GM21619 (cell line): ENCODE data around the gene KCNJ16.

Experiments used
- ATAC-seq: cut with Tn5 transposase; IDR thresholded peaks from one replicate; pipeline ENCODE4 v1.9.1; 2021; ENCODE audit not compliant: unreplicated experiment

Gene KCNJ16

DNA sequence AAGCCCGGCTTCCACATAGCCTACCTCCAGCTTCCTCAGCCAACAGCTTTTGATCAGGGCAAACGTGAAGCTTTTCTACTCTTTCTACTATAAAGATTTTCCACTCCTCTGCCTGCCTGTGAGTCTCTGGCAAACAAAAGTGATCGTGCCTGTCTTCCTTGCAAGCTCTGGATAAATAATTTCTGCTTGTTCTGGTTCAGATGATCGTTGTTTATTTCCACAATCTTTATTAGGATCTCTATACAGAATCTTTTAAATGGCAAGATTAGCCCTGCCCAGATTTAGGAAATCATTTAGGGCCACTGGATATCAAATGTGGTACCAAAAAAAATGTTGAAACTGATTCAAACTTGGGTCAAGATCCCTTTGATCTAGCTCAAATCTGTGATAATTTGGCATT is 20.4 kb downstream of the KCNJ16 start:
- no peak for ATAC-seq

DNA sequence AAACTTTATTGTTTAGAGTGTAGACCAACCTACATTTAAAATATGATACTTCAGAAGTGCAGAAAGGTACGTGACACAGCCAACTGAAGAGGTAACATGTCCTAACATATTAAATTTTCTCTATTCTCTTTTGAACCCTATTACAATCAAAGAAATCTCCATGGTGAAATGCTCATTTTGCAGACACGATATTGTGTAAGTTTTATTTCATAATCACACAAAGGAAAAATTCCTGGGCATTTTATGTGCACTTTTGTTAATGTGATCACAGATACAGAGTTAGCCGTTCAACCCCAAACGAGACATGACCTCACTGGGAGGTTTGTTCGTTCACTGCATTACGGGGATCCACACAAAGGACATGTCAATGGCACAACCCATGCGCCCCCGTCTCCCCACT is 21.8 kb downstream of the KCNJ16 start:
- ATAC-seq, result no peak

DNA sequence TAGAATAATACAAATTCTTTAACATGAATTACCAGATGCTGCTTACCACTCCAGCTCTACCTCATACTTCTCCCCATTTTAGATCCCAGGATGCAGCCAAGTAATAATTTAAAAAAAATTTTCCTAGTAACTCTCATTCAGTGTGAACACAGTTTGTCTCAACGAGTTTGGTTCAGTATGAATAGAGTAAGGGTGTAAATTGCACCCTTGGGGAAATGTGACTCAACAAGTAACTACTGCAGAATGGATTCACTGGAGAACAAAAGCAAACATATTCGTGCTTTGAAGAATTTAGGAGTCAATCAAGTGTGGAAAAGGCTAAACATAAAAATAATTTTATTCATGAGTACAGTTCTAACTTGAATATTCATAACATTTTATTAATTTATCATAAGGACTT is 23.0 kb downstream of the KCNJ16 start:
- ATAC-seq, result no peak

DNA sequence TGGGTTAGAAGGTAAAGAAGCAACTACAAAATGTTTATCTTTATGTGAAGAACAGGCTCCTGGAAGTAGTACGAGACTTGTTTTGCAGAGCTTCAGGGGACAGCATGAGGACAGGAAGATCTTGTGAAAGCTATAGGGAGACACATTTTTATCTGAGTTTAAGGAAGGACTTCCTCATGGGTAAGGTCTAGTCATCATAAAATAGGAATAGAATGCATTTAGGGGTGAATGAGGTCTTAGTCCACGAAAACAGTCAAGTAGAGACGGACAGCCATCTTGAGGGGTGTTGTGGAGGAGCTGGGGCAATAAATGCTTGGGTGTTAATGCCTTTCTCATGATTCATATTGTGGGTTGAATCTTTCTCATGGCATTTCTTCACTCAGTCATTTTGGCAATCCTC is 24.3 kb downstream of the KCNJ16 start:
- no peak for ATAC-seq

DNA sequence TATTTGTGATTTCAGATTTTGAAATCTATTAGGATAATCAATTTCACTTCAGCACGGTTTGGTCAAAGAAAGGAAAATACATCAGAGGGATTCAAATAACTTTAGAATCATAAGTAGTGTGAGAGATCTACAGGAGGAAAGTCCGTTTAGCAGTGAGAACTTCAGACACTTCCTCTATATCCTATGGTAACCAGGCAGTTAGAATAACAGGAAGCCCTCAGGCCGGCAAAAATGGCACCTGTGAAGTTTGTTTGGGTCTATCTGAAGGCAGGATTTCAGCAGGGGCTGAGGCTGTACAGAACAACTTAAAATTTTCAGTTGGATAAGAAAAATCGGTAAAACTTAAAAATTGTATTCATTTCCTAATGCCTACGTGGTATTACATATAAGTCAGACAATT is 24.9 kb downstream of the KCNJ16 start:
- no peak for ATAC-seq

DNA sequence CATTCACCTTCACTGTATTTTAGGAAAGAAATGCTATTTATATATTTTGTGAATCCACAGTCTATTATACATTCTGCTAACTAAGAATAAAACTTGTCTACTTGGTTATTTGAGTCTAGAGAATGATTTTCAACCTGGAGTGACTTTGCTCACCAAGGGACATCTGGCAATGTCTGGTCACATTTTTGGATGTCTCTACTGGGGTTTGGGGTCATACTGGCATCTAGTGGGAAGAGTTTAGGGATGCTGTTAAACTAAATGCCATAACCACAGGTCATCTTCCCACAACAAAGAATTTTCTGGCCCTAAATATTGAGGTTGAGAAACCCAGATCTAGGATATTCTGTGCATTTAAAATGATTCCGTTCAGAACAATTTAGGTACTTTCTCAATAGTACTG is 26.0 kb downstream of the KCNJ16 start:
- no peak for ATAC-seq

DNA sequence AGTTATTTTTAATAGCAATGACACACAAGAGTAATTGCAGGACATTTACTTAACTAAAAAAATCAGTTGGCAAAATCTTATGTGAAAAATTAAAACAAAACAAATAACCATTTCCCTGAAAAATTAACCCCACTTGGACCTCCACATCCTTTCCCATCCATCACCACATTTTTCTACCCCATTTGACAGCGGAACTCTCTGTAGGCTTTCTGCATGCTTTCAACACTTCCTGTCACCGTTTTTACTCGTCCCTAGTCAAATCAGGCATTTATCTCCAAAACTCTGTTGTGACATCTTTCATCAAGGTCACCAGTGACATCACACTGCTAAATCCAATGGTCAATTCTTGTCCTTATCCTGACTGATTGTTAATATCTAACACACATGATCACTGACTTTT is 27.5 kb downstream of the KCNJ16 start:
- ATAC-seq, result no peak

DNA sequence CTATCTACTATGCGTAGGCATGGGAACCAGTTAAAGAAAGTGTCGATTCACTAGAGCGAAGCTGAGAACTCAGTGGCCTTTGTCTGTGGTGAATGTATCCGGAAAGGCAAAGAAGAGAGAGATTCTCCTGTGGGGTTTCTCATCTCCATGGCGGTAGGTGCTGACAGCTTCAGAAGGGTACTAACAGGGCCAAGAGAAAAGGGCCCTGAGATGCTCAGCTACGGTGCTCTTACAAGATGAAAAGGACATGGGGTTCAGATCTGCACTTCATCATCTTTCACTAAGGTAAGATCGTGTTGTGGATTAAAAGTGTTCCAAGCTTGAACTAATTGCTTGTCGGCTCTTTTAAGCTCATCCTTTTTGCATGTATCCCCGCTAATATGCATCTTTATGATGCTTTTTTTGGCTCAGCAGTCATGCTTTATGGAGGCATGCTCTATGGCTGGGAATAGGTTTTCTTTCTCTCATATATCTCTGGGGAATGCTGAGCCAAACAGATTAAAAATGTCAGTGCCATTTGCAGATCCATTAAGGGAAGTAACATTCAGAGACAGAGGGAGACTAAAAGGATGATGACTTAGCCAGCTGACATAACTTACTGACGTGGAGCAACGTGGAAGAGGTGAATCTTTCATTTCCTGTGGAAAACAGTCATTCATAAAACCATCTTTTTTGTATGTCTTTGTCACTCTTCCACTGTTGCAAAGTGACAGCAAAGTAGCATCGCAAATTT is 29.9 kb downstream of the KCNJ16 start:
- ATAC-seq, result no peak

DNA sequence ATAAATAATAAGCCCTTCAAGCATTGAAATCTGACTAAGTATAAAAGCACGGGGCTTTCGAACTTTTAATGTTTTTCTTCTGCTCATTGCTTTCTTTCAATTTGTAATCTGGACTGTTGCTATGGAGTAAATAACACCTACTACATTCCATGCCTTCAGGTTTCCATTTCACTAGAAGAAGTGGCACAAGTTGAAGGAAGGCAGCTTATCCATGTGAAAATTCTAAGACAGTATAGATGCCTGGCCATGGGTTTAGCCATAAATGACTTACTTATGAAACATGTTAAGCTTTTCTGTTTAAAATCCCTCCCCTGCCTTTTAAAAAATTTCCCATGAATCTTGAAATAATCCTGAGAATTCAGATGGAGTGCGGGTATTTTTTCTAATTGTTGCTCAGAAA is 30.6 kb downstream of the KCNJ16 start:
- ATAC-seq, result no peak

DNA sequence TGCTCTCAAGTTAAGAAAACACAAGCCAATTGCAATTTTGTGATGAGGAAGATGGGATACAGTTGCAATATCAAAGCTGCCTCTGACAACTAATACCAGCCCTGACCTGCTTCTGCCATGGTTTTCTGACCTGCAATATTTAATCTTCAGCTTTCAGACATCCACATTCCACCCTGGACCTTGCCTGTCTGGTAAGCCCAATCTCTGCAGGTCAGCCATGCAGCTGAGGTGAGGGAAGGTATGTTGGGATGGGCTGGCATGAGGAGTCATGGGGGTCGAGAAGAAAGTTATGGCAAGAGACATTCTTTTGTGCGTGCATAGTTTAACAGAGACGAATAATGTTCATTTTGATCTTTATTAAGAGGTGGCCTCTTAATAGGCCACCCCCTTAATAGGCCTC is 31.5 kb downstream of the KCNJ16 start:
- no peak for ATAC-seq

DNA sequence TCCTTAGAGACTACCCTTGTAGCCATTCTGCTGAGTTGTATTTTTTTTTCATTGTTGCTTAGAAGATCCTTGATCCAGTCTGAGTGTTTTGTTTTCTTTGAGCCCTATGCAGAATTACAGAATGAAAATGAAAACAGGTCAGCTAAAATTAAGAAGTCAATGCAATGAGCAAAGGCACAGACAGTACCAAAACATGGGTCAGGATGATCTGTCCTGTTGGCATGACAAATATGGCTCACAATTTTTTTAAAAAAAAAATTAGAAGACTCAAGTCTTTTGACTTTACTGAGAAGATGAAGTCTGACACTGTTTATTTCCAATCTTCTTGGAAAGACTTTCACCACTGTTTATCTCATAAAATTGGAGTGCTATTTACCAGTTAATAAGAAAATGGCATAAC is 32.4 kb downstream of the KCNJ16 start:
- no peak for ATAC-seq

DNA sequence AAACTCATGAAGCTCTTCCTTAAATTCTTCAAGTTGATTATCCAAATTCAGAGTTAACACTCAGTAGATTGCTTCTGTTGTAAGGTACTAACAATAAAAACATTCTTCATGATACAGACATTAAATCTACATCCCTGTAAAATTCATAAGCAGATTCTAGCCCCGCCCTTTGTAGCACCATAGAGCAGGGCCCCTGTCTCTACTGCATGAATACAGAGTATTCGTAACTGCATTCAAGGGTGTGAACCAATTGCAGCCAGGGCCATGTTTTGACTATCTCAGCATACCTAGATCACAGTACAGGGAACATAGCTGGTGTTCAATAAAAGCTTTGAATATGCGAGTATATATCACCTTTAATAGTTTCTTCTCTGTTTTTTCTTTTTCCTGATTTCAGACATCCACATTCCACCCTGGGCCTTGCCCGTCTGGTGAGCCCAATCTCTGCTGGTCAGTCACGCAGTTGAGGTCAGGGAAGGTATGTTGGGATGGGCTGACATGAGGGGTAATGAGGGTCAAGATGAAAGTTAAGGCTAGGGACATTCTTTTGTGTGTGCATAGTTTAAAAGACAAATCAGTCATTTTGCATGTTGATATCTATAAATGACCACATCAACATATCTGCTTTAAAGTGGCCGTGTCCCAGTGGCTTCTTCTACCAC is 33.0 kb downstream of the KCNJ16 start:
- no peak for ATAC-seq

DNA sequence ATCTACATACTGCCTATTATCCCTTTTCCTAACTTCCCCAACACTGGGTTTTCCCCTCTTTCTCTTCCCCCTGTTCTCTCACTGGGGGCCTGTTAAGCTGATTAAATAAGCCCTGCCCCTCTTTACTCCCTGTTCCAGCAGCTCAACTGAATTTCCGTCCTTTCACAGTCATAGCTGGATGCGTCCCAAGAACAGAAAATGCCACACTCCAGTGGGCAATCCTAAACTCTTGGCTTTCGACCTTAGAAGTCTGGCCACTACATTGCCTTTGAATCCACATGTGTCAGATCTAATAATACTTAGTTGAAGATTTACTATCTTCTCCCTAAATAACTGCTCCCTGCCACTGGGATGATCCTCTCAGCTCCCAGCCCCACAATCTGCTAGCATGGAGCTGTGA is 34.5 kb downstream of the KCNJ16 start:
- ATAC-seq, result no peak

DNA sequence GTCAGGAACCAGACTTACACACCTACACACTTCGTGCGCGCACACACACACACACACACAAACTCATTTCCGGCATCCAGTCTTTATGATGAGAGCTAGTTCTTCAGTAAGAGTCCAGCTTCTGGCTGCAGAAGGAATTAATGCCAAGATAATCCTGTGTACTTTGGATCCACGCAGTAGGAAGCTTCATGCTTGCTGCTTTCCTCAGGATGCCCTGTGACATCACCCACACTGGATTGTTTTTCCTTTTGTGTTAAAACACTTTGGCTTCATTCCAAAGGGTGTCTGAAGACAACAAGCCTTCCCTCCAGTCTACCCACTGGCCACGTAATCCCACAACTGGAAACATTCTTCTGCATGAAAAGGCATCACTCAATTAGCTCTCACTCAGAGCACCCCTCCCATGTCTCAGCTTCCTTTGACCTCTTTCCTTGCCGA is 35.4 kb downstream of the KCNJ16 start:
- ATAC-seq, result no peak

DNA sequence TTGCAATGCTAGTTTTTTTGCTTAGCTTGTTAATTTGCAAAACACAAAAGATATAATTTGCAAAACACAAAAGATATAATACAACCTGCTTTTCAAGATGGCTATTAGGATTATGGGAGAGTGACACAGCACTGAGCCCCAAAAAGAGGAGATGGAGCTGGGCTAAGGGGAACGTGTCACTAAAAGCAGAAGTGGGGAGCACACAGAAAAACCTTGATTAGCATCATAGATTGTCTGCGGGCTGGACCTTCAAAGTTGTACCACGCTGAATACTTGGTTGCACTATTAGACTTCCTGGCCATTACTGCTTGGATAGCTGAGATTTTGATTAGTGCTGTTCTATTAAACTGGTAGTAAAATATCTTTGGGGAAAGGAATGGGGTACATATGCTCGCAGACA is 36.2 kb downstream of the KCNJ16 start:
- ATAC-seq, result no peak

DNA sequence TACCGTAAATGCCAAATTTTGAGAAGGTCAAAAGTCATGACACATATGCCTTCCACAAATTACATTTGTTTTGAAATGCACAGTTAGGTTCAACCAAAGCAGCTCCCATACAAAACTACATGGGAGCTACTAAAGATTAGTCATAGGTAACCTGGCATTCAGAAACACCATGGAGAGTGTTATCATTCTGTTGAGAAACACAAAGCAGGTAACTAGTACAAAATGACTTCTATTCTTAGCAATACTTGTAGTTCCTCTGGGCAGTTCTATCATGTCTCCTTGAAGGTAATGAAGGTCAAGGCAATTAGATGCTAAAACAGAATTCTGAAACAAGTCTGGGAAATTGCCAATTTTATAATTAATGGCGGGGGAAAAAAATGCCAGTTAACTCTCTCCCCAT is 39.4 kb downstream of the KCNJ16 start:
- ATAC-seq, result no peak

DNA sequence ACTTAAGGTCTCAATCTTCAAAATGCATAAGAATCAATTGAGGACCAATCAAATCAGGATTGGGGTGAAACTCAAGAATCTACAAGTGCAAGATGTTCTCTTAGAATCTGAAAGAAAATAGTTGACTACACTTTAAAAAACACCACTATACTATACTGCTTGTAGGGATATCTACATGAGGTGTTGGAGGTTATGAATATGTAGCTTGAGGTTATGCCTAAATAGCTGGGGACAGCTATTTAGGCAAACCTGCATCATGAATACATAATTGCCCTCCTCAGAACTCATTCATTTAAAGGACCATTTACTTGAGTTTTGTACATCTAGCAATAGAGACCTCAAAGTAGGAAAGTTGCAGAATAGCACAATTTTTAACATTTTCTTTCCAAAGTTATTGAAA is 40.1 kb downstream of the KCNJ16 start:
- no peak for ATAC-seq

DNA sequence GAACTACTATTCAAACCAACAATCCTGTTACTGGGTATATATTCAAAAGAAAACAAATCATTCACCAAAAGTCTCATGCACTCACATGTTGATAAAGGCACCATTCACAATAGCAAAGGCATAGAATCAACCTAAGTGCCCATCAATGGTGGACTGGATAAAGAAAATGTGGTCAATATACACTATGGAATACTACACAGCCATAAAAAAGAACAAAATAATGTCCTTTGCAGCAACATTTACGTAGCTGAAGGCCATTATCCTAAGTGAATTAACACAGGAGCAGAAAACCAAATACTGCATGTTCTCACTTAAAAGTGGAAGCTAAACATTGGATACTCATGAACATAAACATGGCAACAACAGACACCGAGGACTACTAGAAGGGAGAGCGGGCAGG is 41.9 kb downstream of the KCNJ16 start:
- ATAC-seq, result no peak

DNA sequence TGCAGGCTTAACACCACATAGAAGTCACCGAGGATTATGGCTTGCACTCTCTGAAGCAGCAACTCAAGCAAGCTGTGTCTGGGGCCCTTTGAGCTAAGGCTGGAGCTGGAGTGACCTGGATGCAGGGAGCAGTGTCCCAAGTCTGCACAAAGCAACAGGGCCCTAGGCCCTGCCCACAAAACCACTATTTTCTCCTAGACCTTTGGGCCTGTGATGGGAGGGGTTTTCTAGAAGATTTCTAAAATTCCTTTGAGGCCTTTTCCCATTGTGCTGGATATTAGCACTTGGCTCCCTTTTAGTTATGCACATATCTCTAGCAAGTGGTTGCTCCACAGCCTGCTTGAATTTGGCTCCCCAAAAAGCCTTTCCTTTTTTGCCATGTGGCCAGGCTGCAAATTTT is 44.5 kb downstream of the KCNJ16 start:
- no peak for ATAC-seq

DNA sequence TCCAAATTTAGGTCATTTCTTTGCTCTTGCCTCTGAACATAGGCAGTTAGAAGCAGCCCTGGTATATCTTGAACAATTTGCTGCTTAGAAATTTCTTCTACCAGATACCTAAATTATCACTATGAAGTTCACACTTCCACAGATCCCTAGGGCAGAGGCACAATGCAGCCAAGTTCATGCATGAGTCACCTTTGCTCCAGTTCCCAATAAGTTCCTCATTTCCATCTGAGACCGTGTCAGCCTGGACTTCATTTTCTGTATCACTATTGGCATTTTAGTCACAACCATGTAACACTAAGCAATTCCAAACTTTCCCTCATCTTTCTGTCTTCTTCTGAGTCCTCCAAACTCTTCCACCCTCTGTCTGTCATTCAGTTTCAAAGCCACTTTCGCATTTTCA is 45.0 kb downstream of the KCNJ16 start:
- no peak for ATAC-seq

DNA sequence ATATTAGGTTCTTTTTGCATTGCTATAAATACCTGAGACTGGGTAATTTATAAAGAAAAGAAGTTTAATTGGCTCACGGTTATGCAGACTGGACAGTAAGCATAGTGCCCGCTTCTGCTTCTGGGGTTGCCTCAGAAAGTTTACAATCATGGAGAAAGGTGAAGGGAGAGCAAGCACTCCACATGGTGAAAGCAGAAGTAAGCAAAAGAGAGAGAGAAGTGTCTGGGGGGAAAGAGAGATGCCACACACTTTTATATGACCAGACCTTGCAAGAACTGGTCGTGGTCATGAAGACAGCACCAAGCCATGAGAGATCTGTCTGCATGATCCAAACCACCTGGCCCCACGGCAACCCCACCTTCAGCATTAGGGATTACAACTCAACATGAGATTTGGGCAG is 45.4 kb downstream of the KCNJ16 start:
- ATAC-seq, result no peak

DNA sequence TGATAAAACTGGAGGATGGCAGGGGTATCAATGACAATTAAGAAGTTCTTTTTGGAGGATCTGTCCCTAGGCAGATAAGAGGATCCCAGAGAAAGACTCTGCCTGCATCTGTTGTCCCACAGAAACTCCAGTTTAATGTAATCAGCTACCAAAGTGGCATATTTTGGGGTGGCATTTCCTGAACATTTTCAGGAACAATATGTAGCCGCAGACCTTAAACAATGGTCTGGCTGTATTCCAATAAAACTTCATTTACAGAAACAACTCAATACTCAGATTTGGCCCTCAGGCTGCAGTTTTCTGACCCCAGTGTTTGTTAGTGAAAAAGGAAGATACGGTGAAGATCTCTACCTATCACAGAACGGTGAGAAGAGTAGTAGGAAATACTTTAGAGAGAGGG is 46.1 kb downstream of the KCNJ16 start:
- no peak for ATAC-seq

DNA sequence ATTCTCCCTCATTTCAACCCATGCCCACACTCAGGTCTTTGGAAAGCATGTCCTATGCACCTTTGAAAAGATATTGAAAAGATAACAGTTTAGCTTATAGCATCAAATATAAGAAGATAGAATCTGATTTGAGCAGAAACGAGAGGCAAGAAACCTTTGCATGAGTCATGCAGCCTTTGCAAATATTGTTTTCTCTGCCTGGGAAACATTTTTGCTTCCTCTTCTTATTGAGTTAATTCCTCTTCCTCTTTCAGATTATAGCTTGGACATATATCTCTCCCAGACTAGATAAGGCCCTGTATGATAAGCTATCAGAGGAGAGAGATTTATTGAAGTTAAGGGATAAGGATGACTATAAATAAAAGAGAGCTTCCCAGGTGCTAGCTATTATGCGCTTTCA is 48.2 kb downstream of the KCNJ16 start:
- ATAC-seq, result no peak
